Adipose tissue (tissue), 3 donors: Measurements from ENCODE around the gene SEMA4D. TPM values are rescaled to one million over a fixed set of nuclear protein-coding genes. Genes with fewer than 3 reads are reported as not detected.
"Not testable (repeated sequence)": the region's sequence is repeated elsewhere in the genome, so short reads cannot be mapped to it uniquely, and the experiment has no call there.

Experiments
- H3K27ac ChIP-seq: one replicate; pipeline ENCODE4 v1.5.1; 2013; ENCODE audit warnings: low read depth, low read length
- WGBS, 3 donors: extraction: QIAGEN DNeasy Blood & Tissue Kit; methylation state at CpG; one replicate each; pipeline ENCODE4 v1.1.7; 2013; 5-methylcytosine and 5-hydroxymethylcytosine counted together
- polyA plus RNA-seq, 3 donors: library from polyadenylated mRNA; stranded (reverse); fragments of 200-250 nt; gene quantifications; one replicate each; pipeline ENCODE4 v1.2.3, GENCODE V29; 2013
- donor health status: healthy with polysubstance abuse.
- donor health status: Bipolar disorder and iron deficiency.
- donor health status: healthy.

The SEMA4D gene
- polyA plus RNA-seq, 3 donors = 3.1 to 4.9 (median 4.1) TPM

GRCh38 chr9:89474939-89475338 lies 23.0 kb downstream of the SEMA4D start:
- no peak overlapping the region for H3K27ac ChIP-seq
- 84 to 92% (median 87%) methylated on average over 3 of the region's 3 CpGs for WGBS, 3 donors

GRCh38 chr9:89473762-89474469 lies 24.0 kb downstream of the SEMA4D start:
- WGBS, 3 donors = 73 to 78% (median 75%) methylated on average over 7 of the region's 7 CpGs
- no peak overlapping the region for H3K27ac ChIP-seq

GRCh38 chr9:89471796-89472320 lies 26.1 kb downstream of the SEMA4D start:
- WGBS, 3 donors = 91 to 94% (median 92%) methylated on average over 6 of the region's 6 CpGs
- not testable (repeated sequence) for H3K27ac ChIP-seq

GRCh38 chr9:89471390-89471789 lies 26.5 kb downstream of the SEMA4D start:
- 78 to 81% (median 81%) methylated on average over 3 of the region's 3 CpGs for WGBS, 3 donors
- no peak overlapping the region for H3K27ac ChIP-seq

GRCh38 chr9:89470224-89470839 lies 27.6 kb downstream of the SEMA4D start:
- H3K27ac ChIP-seq = no peak overlapping the region
- WGBS, 3 donors = 58 to 74% (median 59%) methylated on average over 6 of the region's 6 CpGs

- no peak overlapping the region for H3K27ac ChIP-seq
- WGBS, 3 donors = 48 to 91% (median 54%) methylated on average over 1 of the region's 1 CpG
Observed at GRCh38 chr9:89469003-89469402, 28.9 kb downstream of the SEMA4D start.

GRCh38 chr9:89468281-89468960 lies 29.5 kb downstream of the SEMA4D start:
- 71 to 86% (median 73%) methylated on average over 7 of the region's 7 CpGs for WGBS, 3 donors
- no peak overlapping the region for H3K27ac ChIP-seq

GRCh38 chr9:89467278-89467625 lies 30.7 kb downstream of the SEMA4D start:
- 62 to 84% (median 73%) methylated on average over 4 of the region's 4 CpGs for WGBS, 3 donors
- H3K27ac ChIP-seq = no peak overlapping the region

GRCh38 chr9:89466451-89467277 lies 31.2 kb downstream of the SEMA4D start:
- no peak overlapping the region for H3K27ac ChIP-seq
- WGBS, 3 donors = 78 to 86% (median 83%) methylated on average over 18 of the region's 18 CpGs

- no peak overlapping the region for H3K27ac ChIP-seq
- WGBS, 3 donors = 89 to 90% (median 89%) methylated on average over 10 of the region's 10 CpGs
Observed at GRCh38 chr9:89465726-89466308, 32.1 kb downstream of the SEMA4D start.

- no peak overlapping the region for H3K27ac ChIP-seq
Observed at GRCh38 chr9:89465001-89465451, 32.9 kb downstream of the SEMA4D start.

GRCh38 chr9:89464300-89464901 lies 33.5 kb downstream of the SEMA4D start:
- 47 to 75% (median 49%) methylated on average over 7 of the region's 7 CpGs for WGBS, 3 donors
- no peak overlapping the region for H3K27ac ChIP-seq

More at GRCh38 chr9:89465001-89465451, 32.9 kb downstream of the SEMA4D start:
- 52 to 85% (median 59%) methylated on average over 7 of the region's 7 CpGs for WGBS, 3 donors

- 96 to 99% (median 97%) methylated on average over 6 to 9 of the region's 9 CpGs for WGBS, 3 donors
Observed at GRCh38 chr9:89462817-89463683, 34.9 kb downstream of the SEMA4D start.

GRCh38 chr9:89462199-89462598 lies 35.7 kb downstream of the SEMA4D start:
- WGBS, 3 donors = 43 to 73% (median 49%) methylated on average over 5 of the region's 5 CpGs
- no peak overlapping the region for H3K27ac ChIP-seq

More at GRCh38 chr9:89462817-89463683, 34.9 kb downstream of the SEMA4D start:
- H3K27ac ChIP-seq = no peak overlapping the region

- no peak overlapping the region for H3K27ac ChIP-seq
- WGBS, 3 donors = 69 to 72% (median 70%) methylated on average over 8 of the region's 8 CpGs
Observed at GRCh38 chr9:89461265-89461664, 36.6 kb downstream of the SEMA4D start.

GRCh38 chr9:89460551-89460950 lies 37.4 kb downstream of the SEMA4D start:
- WGBS, 3 donors = 88 to 91% (median 91%) methylated on average over 10 of the region's 10 CpGs
- no peak overlapping the region for H3K27ac ChIP-seq
